Mesenteric fat pad (tissue), 1 donor: ENCODE data around the gene NSL1. TPM values are rescaled to one million over a fixed set of nuclear protein-coding genes. Genes with fewer than 3 reads are reported as not detected.
"Not testable (repeated sequence)": the region's sequence is repeated elsewhere in the genome, so short reads cannot be mapped to it uniquely, and the experiment has no call there.

ENCODE experiments used
- DNase-seq: peaks from one replicate; pipeline ENCODE4 v3.0.0-alpha.2; 2020; ENCODE audit warnings: low spot score
- total RNA-seq: library from RNA; stranded (reverse); fragmentation: NEBNext Ultra II Directional; extraction: Animal tissue kit (Norgen Biotek cat#: 25700); gene quantifications from one replicate; pipeline ENCODE4 v1.2.1, GENCODE V29; 2021
- donor health status: DM: yes; HTN: yes; CAD: no.

The NSL1 gene
- total RNA-seq, 1 donor from 2014 or later, result 28.3 TPM

GRCh38 chr1:212711974-212712373, 79.6 kb downstream of the NSL1 start:
- not testable (repeated sequence) for DNase-seq

DNA sequence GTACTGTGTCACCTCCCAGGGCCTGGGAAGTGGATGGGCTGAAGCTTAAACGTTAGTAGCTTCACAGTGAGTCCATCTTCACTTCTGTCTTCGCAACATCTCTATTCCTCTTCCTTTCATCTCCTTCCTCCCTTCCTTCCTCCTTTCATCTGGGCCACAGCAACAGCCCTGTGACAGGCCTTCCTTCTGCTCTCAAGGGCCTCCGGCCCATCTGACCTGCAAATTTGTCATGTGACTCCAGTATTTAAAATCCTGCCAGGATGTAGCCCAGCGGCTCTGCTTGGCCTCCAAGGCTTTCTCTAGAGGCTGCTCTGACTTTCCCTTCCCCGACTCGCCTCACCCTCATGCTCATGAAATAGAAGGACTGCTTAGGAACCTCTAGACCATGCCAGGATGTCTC, 81.0 kb downstream of the NSL1 start:
- no peak for DNase-seq

DNA sequence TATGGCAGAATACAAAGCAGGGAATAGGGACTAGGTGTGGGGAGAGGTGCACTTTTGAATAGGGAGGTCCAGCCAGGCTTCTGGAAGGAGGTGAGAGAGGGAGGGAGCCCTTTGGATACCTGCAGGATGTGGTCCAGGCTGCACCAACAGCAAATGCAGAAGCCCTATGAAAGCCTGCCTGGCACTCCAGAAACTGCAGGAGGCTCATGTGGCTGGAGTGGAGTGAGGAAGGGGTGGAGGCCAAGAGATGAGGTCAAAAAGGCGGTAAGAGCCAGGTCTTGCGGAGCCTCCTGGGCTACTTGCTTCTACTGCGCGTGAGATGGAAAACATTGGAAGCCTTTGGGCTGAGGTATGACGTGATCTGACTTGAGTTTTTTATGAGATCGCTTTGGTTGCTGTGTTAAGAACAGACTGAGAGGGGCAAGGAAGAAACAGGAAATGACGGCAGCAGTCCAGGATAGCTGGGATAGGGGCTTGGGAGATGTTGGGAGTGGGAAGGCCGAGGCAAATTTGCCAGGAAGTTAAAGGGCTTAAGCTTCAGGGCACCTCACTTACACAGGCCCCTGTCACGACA, 87.5 kb downstream of the NSL1 start:
- DNase-seq, result no peak

DNA sequence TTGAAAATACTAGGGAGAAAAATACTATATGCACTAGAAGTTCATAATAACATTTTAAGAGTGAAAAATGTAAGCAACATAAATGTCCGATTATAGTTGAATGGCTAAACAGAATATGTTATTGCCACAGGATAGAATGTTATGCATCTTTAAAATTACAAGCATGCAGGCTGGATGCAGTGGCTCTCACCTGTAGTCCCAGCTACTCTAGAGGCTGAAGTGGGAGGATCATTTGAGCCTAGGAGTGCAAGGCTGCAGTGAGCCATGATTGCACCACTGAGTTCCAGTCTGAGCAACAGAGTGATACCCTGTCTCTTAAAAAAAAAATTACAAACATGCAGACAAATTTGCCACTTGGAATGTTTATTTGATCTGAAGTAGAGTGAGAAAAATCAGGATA, 88.9 kb downstream of the NSL1 start:
- DNase-seq, result no peak

DNA sequence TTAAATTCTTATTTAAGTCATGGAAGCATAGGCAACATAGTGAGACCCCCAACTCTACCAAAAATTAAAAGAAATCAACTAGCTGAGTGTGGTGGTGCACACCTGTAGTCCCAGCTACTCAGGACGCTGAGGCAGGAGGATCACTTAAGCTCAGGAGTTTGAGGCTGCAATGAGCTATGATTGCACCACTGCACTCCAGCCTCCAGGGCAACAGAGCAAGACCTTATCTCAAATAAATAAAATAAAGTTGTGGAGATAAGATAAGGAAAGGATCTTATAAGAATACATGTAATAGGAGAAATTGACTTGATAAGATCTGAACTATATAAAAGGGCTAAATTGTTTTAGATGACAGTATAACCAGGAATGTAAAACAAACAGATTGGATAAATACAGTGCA, 89.7 kb downstream of the NSL1 start:
- DNase-seq, result no peak

GRCh38 chr1:212700892-212701819, 90.4 kb downstream of the NSL1 start:
- DNase-seq, result no peak

DNA sequence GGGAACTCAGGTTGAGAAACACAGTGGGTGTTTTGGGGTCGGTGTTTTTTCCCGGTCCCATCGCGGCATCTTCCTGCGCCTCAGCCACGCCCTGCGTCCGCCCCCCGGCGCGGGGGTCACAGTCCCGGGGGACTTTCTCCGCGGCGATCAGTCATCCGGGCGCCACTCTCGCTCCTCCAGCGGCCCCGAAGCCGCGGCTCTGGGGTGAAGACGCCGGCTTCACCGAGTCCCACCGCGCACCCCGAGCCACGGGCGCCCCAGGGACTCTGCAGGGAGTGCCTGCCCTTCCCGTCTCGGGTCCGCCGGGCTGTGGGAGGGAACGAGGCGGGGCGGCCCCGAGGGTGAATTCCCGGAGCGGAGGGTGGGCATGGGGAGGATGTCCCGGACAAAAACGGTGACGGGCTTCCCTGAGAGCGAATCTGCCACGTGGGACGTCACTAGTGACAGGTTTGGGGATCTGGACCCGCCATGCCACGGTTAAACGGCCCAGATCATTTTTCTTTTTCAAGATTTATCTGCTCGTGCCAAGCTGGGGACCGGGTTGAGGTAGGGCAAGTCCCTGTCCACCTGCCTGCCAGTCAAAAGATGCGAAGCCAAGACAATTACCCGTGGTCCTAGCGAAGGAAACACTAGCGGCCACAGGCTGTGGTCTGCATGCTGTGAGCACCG, 91.2 kb downstream of the NSL1 start:
- DNase-seq, result peak; percentile 91

DNA sequence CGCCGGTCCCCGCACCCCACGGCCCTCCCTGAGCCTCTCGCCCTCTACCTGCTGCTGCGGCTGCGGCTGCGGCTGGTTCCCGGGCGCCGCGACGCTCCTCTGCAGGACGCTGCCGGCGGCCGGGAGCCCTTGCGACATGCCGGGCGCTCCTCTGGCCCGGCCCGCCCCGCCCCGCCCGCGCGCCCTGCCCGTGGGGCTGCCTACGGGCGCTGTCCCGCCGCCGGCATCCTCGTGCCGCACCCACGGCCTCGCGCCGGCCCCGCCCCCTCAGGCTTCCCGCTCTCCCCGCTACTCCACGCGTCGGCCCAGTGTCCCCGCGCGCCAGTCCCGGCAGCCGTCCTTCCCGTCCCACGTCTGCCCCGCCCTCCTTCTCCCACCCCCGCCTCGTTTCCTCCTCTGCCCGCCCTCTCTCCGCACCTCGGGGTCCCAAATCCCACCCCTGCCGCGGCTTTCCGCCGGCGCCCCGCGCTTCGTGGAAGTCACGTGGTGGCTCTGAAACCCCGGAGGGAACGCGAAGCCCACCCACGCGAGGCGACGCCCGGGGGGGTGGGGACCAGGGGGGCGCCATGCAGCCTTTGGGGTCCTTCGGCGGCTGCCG, 91.9 kb downstream of the NSL1 start, which contains the start of gene BATF3:
TSS of gene BATF3 (minus strand) at position 216 of the 598 bp plus-strand sequence. CDS start at position 138, 78 bp downstream.
- no peak for DNase-seq

DNA sequence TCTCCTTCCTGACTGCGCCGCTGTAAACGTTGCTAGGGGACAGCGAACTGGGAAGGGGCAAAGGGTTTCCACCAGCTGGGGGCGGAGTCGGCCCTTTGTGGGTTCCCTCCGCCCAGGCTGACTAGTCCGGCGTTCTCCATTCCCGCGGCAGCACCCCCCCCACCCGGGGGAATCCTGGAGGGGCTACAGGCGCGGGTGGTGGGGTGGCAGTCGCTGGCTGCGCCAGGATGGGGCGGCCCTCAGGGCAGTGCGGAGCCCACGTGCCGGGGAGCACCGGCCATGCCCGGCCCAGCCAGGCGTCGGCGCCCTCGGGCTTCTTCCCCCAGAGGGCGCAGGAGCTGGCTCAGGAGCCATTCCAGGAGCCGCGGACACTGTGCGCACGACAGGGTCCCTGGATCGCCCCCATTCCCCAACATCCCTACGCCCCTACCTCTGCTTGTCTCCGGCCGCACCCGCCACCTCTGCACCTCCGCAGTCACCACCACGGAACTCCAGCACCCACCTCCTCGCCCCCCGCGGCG, 92.4 kb downstream of the NSL1 start:
- no peak for DNase-seq

- no peak for DNase-seq
Observed at GRCh38 chr1:212698467-212699103, 93.0 kb downstream of the NSL1 start.

GRCh38 chr1:212696721-212697331, 94.8 kb downstream of the NSL1 start:
- no peak for DNase-seq

- no peak for DNase-seq
Observed at GRCh38 chr1:212692774-212693644, 98.6 kb downstream of the NSL1 start.

DNA sequence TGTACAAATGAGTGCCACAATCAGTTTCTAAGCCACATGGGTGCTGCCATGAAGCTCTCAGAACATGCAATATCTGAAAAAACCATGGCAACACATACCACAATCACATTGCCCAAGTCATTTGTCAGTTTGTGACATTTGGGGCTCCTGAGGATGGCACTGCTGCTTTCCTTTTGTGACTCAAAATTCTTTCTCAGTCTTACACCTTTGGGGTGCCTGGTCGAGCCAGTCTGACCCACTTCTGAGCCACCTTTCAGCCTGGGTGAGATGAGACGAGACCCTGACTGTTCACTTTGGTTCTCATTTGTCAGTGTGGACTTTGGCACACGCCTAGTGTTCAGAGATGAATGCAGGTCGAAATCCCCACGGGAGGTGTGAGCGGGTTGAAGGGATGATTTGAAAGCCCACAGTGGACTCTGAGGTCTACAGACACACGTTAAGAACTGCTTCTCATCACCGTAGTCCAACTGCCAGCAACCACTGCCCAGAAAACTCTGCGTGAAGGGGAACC, 100.0 kb downstream of the NSL1 start:
- no peak for DNase-seq

- no peak for DNase-seq
Observed at GRCh38 chr1:212690816-212691403, 100.7 kb downstream of the NSL1 start.

GRCh38 chr1:212689758-212690529, 101.6 kb downstream of the NSL1 start:
- DNase-seq, result no peak

- DNase-seq, result no peak
Observed at GRCh38 chr1:212689196-212689725, 102.3 kb downstream of the NSL1 start.

GRCh38 chr1:212688341-212689047, 103.1 kb downstream of the NSL1 start:
- DNase-seq, result no peak
